ENCODE data around the gene RAB42.
"Not testable (repeated sequence)": the region's sequence is repeated elsewhere in the genome, so short reads cannot be mapped to it uniquely, and the experiment has no call there.

Gene RAB42

DNA sequence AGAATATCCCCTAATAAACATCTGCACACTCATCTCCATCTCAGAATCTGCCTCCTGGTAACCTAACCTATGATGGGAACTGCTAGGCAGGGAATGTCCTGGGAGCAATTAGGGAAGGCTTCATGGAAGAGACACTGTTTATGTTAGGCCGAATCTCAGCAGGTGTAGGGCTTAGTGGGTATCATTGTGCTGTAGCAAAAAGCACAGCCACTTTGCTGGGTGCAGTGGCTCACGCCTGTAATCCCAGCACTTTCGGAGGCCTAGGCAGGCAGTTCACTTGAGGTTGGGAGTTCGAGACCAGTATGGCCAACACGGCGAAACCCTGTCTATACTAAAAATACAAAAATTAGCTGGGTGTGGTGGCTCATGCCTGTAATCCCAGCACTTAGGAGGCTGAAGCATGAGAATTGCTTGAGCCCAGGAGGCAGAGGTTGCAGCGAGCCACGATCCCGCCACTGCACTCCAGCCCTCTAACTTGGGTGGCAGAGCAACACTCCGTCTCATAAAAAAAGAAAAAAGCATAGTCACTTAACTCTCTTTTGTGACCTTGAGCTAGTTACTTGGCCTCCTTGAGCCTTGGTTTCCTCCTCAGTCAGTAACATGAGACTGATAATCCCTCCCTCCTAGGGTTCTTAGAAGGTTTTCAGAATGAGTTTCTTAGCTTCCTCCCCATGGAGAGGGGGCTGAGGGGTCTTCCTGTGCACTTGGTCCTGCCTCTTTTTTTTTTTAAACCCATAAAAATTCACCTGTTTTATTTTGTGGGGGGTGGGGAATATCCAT, 3.5 kb downstream of the RAB42 start:
- no peaks in the 10 kb centered on the region for H4K20me1 ChIP-seq (ENCODE audit: low read depth, low read length)

DNA sequence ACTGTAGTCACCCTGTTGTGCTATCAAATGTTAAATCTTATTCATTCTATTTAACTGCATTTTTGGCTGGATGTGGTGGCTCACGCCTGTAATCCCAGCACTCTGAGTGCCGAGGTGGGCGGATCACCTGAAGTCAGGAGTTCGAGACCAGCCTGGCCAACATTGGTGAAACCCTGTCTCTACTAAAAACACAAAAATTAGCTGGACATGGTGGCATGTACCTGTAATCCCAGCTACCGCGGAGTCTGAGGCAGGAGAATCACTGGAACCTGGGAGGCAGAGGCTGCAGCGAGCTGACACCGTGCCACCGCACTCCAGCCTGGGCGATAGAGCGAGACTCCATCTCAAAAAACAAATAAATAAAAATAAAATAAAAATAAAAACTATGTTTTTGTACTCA, 4.2 kb downstream of the RAB42 start:
- not testable (repeated sequence) for H3K27me3 ChIP-seq (ENCODE audit: low read length); H3K9ac ChIP-seq (ENCODE audit: low read length); H3K36me3 ChIP-seq (ENCODE audit: low read length); H3K4me2 ChIP-seq (ENCODE audit: low read depth, low read length, poor library complexity, severe bottlenecking); H3K4me3 ChIP-seq (ENCODE audit: insufficient read depth, low read length, poor library complexity, severe bottlenecking); H3F3A ChIP-seq (ENCODE audit: insufficient read depth); H3K9me2 ChIP-seq (replicated peaks; ENCODE audit: insufficient read depth, low read length); H2AFZ ChIP-seq (ENCODE audit: low read depth, low read length, severe bottlenecking); H3K79me2 ChIP-seq (ENCODE audit: insufficient read depth, low read length); H3K9me3 ChIP-seq (ENCODE audit: insufficient read depth, low read length); H3K27ac ChIP-seq (ENCODE audit: low read depth, low read length); H4K20me1 ChIP-seq (ENCODE audit: low read depth, low read length)

More for the DNA sequence above, 3.5 kb downstream of the RAB42 start:
- TF ChIP-seq, protein P1, sequence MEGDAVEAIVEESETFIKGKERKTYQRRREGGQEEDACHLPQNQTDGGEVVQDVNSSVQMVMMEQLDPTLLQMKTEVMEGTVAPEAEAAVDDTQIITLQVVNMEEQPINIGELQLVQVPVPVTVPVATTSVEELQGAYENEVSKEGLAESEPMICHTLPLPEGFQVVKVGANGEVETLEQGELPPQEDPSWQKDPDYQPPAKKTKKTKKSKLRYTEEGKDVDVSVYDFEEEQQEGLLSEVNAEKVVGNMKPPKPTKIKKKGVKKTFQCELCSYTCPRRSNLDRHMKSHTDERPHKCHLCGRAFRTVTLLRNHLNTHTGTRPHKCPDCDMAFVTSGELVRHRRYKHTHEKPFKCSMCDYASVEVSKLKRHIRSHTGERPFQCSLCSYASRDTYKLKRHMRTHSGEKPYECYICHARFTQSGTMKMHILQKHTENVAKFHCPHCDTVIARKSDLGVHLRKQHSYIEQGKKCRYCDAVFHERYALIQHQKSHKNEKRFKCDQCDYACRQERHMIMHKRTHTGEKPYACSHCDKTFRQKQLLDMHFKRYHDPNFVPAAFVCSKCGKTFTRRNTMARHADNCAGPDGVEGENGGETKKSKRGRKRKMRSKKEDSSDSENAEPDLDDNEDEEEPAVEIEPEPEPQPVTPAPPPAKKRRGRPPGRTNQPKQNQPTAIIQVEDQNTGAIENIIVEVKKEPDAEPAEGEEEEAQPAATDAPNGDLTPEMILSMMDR (IDR thresholded peaks at IDR 0.05; ENCODE audit: insufficient read depth, low read length, poor library complexity, severe bottlenecking), result no peak
- no peak for TF ChIP-seq EZH2phosphoT487 (conservative IDR thresholded peaks at IDR 0.05; ENCODE audit: low read length)
- Histone ChIP-seq H3K36me3 (ENCODE audit: low read length) (no peaks in the 10 kb centered on the region), H2AFZ (ENCODE audit: low read depth, low read length, severe bottlenecking) (no peak overlapping the region), H3K27me3 (ENCODE audit: low read length) (no peaks in the 10 kb centered on the region), H3K4me3 (ENCODE audit: insufficient read depth, low read length, poor library complexity, severe bottlenecking) (no peak overlapping the region), H3K4me2 (ENCODE audit: low read depth, low read length, poor library complexity, severe bottlenecking) (no peak overlapping the region), H3K9me2 (replicated peaks; ENCODE audit: insufficient read depth, low read length) (no peaks in the 10 kb centered on the region), H3F3A (ENCODE audit: insufficient read depth) (no peaks in the 10 kb centered on the region), H3K9me3 (ENCODE audit: insufficient read depth, low read length) (no peaks in the 10 kb centered on the region), H3K79me2 (ENCODE audit: insufficient read depth, low read length) (no peaks in the 10 kb centered on the region), H3K27ac (ENCODE audit: low read depth, low read length) (no peak overlapping the region), H3K9ac (ENCODE audit: low read length) (no peak overlapping the region)

GRCh38 chr1:28601696-28602095, 9.6 kb downstream of the RAB42 start:
- Histone ChIP-seq H3K79me2 (ENCODE audit: insufficient read depth, low read length) (no peaks in the 10 kb centered on the region), H3K9ac (ENCODE audit: low read length) (no peak overlapping the region), H3K4me3 (ENCODE audit: insufficient read depth, low read length, poor library complexity, severe bottlenecking) (no peak overlapping the region), H3K9me3 (ENCODE audit: insufficient read depth, low read length) (no peaks in the 10 kb centered on the region), H2AFZ (ENCODE audit: low read depth, low read length, severe bottlenecking) (no peak overlapping the region), H4K20me1 (ENCODE audit: low read depth, low read length) (no peaks in the 10 kb centered on the region), H3K27me3 (ENCODE audit: low read length) (no peaks in the 10 kb centered on the region), H3K9me2 (replicated peaks; ENCODE audit: insufficient read depth, low read length) (no peaks in the 10 kb centered on the region), H3K36me3 (ENCODE audit: low read length) (no peaks in the 10 kb centered on the region), H3K27ac (ENCODE audit: low read depth, low read length) (no peak overlapping the region), H3K4me2 (ENCODE audit: low read depth, low read length, poor library complexity, severe bottlenecking) (no peak overlapping the region), H3F3A (ENCODE audit: insufficient read depth) (0 out of 2 replicates have a peak, but pooled peaks cover 4% of the 10 kb centered on the region)
- TF ChIP-seq, protein P1 (IDR thresholded peaks at IDR 0.05; ENCODE audit: insufficient read depth, low read length, poor library complexity, severe bottlenecking), result no peak
- TF ChIP-seq EZH2phosphoT487 (conservative IDR thresholded peaks at IDR 0.05; ENCODE audit: low read length), result no peak
